GM10847 (cell line): ENCODE results near the gene ELOVL6.

Source experiments
- POLR2A ChIP-seq: IDR thresholded peaks from 2 replicates; pipeline ENCODE4 v1.6.1; 2011; ENCODE audit not compliant: insufficient read length; ENCODE audit errors: extremely low read depth

Gene ELOVL6

GRCh38 chr4:110172972-110173371 lies 25.4 kb downstream of the ELOVL6 start:
- no peak for TF ChIP-seq POLR2A

DNA sequence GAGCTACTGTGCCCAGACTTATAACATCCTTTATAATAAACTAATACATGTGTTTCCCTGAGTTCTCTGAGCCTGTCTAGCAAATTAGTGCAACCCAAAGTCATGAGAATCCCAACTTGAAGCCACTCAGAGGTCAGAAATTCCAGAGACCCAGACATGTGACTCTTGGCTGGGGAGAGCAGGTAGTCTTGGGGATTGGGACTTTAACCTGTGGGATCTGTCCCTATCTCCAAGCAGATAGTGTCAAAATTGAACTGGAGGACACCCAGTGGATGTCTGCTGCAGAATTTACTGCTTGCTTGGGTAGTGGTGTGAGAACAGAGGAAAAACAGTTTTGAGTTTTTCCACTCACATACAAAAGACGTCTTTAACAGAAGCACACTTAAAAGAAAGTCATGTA lies 26.4 kb downstream of the ELOVL6 start:
- no peak for TF ChIP-seq POLR2A

DNA sequence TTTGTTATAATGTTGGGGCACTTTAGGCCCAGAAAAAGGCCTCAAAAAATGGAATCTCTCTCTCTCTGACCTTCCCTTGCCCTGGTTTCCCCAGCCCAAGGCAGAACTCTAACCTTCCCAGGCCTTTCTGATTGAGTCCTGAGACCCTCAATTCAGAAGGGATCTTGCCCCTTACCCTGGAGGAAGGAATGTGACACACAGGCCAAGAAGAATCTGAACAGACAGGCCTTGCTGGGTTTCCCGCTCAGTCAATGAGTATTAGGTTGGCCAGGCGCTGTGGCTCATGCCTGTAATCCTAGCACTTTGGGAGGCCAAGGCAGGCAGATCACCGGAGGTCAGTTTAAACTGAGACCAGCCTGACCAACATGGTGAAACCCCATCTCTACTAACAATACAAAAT lies 27.6 kb downstream of the ELOVL6 start:
- TF ChIP-seq POLR2A, result no peak

DNA sequence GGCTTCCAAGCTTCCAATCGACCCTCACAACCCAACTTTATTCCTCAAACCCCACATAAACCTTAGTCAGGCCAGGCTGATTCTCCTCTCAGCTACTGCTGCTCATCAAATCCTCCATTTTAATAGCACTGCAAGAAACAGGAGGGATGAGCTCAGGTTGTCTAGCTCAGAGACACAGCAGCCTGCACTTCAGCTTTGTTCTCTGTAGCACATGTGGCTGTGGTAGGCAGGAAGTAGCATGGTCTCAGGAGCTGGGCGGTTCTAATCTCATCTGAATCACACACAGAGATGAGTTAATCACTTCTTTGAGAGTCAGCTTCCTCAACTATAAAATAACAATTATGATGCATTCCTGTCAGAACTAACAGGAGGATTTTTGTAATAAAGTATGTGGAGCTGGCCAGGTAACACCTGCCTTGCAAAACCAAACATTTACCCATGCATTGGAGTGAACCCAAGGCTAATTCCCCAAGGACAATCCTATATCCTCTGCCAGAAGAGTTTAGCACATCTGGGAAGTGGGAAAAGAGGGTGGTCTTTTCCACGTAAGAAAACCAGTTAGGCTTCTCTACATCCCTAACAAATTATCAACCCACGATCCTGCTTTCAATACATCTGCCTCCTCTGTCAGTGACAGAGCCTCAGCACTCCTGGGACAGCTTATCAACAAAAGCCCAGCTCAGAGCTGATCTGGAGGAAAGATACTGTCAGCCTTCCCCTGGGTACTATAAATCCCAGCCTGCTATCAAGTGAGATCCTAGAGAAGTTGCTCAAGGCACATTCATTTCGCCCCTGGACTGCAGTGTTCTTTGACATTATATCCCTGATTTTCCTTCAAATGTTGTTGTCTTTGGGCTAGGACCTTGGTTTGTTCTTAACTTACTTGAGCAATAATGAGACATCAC lies 32.8 kb downstream of the ELOVL6 start:
- no peak for TF ChIP-seq POLR2A

- TF ChIP-seq POLR2A, result no peak
Observed at GRCh38 chr4:110164856-110165255, 33.6 kb downstream of the ELOVL6 start.

GRCh38 chr4:110164251-110164650 lies 34.2 kb downstream of the ELOVL6 start:
- TF ChIP-seq POLR2A, result no peak

DNA sequence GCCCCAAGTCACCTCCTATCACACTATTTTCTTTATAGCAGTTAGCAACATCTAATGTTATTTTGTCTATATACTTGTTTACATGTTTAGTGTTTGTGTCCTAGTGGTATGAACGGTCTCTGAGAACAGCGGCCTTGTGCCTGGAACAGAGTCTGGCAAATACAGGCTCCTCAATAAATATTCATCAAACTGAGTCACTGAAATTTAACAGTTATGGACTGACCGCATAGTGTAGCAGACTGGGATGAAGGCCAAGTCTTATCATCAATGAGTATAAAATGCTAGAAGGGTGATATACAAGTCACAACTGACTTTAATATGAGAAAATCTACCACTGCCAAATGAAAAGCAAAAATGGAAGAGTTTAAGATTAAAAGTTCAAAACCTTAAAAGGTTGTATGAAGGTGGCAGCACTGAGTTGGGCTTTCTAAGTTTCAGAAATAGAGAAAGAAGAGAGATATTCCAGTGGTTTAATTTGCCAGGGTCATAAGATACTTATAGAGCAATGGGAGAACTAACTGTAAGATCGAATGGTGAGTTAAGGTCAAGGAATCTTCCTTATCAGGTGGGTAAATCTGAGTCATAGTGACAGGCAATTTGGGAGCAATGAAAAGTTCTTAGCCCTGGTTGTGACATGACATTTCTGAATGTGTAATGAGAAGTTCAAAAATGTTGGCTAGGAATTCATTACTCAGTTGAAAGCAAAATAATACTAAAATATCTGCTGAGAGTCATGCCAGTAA lies 34.9 kb downstream of the ELOVL6 start:
- no peak for TF ChIP-seq POLR2A

- TF ChIP-seq POLR2A, result no peak
Observed at GRCh38 chr4:110160618-110161017, 37.8 kb downstream of the ELOVL6 start.

DNA sequence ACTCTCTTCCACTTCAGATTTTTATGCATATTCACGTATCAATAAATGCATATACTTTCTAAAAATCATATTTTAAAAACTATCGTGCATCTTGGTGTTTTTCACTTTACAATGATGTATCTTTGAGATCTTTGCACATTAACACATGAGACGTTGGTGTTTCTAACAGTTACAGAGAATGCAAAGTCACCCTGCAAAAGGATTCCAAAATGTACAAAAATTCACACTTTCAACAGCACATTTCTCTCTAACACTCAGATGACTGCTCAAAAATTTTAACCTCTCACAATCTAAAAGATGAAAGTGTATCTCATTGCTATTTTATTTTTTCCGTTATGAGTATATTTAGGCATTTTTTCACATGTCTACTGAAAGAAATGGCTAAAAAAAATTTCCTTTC lies 38.9 kb downstream of the ELOVL6 start:
- no peak for TF ChIP-seq POLR2A

GRCh38 chr4:110157580-110157979 lies 40.8 kb downstream of the ELOVL6 start:
- TF ChIP-seq POLR2A, result no peak

DNA sequence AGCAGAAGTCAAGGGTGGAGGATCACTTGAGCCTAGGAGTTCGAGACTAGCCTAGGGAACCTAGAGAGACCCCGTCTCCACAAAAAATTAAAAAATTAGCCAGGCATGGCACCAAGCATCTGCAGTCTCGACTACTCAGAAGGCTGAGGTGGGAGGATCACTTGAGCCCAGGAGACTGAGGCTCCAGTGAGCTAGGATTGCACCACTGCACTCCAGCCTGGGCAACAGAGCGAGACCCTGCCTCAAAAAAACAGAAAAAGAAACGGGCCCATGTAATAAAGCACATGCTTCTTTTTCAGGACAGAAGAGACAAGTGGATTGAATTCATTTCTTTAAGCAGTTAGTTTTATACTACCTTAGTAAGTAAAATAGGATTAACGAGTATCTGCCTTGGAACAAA lies 42.0 kb downstream of the ELOVL6 start:
- no peak for TF ChIP-seq POLR2A

- no peak for TF ChIP-seq POLR2A
Observed at GRCh38 chr4:110155654-110156053, 42.8 kb downstream of the ELOVL6 start.

DNA sequence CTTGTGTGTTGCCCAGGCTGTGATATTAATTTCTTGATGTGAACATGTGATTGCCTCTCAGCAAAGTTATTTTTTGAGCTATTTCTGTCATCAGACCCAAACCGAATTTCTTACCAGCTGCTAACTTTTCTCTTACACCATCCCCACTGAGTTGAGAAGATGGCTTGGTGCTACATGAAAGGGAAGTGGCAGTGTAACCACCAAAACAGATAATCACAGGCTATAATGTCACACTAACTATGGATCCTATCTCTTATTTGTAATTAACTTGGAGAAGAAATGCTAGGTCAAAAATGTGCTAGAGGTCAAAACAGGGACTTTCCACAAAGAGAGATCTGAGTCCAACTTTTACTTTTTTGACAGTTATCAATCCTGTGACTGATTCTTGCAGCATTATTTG lies 43.8 kb downstream of the ELOVL6 start:
- no peak for TF ChIP-seq POLR2A

- TF ChIP-seq POLR2A, result no peak
Observed at GRCh38 chr4:110152386-110152785, 46.0 kb downstream of the ELOVL6 start.

- TF ChIP-seq POLR2A, result no peak
Observed at GRCh38 chr4:110149089-110149488, 49.3 kb downstream of the ELOVL6 start.

- TF ChIP-seq POLR2A, result no peak
Observed at GRCh38 chr4:110142461-110142860, 56.0 kb downstream of the ELOVL6 start.
